BE2C (cell line): ENCODE results near the gene MROH8.
"Not testable (repeated sequence)": the region's sequence is repeated elsewhere in the genome, so short reads cannot be mapped to it uniquely, and the experiment has no call there.

Experiments
- DNase-seq: peaks from one replicate; pipeline ENCODE4 v3.0.0-alpha.2; 2020
- H3K27me3 ChIP-seq: fragments of 250-450 bp; sonication (Bioruptor Pico); 2 replicates; pipeline ENCODE4 v1.5.1; 2020; ENCODE audit warnings: mild to moderate bottlenecking
- H3K36me3 ChIP-seq: fragments of 250-450 bp; sonication (Bioruptor Pico); 2 replicates; pipeline ENCODE4 v1.5.1; 2020; ENCODE audit warnings: mild to moderate bottlenecking
- H3K4me1 ChIP-seq: fragments of 250-450 bp; sonication (Bioruptor Pico); 2 replicates; pipeline ENCODE4 v1.5.1; 2020
- H3K4me3 ChIP-seq: 2 replicates; pipeline ENCODE4 v1.5.1; 2011; ENCODE audit warnings: low read depth, low read length
- H3K9me3 ChIP-seq: fragments of 250-450 bp; sonication (Bioruptor Pico); 2 replicates; pipeline ENCODE4 v1.5.1; 2020
- TF ChIP-seq, protein P1 (sequence below): IDR thresholded peaks from 2 replicates; pipeline ENCODE4 v1.5.1; 2012; ENCODE audit warnings: mild to moderate bottlenecking, low read depth, low read length

The MROH8 gene

GRCh38 chr20:37154684-37155298 is 24.6 kb downstream of the MROH8 start:
- no peaks in the 10 kb centered on the region; the same call in 1 of the 2 replicates for H3K27me3 ChIP-seq
- no peaks in the 10 kb centered on the region for H3K4me1 ChIP-seq
- no peak overlapping the region for H3K4me3 ChIP-seq
- TF ChIP-seq, protein P1, sequence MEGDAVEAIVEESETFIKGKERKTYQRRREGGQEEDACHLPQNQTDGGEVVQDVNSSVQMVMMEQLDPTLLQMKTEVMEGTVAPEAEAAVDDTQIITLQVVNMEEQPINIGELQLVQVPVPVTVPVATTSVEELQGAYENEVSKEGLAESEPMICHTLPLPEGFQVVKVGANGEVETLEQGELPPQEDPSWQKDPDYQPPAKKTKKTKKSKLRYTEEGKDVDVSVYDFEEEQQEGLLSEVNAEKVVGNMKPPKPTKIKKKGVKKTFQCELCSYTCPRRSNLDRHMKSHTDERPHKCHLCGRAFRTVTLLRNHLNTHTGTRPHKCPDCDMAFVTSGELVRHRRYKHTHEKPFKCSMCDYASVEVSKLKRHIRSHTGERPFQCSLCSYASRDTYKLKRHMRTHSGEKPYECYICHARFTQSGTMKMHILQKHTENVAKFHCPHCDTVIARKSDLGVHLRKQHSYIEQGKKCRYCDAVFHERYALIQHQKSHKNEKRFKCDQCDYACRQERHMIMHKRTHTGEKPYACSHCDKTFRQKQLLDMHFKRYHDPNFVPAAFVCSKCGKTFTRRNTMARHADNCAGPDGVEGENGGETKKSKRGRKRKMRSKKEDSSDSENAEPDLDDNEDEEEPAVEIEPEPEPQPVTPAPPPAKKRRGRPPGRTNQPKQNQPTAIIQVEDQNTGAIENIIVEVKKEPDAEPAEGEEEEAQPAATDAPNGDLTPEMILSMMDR = no peak
- no peaks in the 10 kb centered on the region for H3K9me3 ChIP-seq
- DNase-seq = no peak
- H3K36me3 ChIP-seq = no peaks in the 10 kb centered on the region

DNA sequence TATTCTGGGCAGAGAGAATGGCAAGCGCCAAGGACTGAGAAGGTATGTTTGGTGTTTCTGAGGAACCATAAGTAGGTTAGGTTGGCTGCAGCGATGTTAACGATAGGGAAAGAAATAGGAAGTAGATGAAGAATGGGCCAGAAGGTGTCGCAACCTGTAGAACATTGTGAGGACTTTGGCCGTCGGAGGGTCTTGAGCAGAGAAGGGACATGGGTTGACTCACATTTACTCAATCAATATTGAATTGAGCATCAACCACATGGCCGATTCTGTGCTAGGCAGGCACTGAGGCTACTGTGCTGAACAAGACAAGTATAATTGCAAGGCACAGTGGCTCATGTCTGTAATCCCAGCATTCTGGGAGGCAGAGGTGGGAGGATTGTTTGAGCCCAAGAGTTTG is 27.1 kb downstream of the MROH8 start:
- H3K9me3 ChIP-seq = no peaks in the 10 kb centered on the region
- no peak for DNase-seq
- H3K4me3 ChIP-seq = no peak overlapping the region
- TF ChIP-seq, protein P1 = no peak
- no peaks in the 10 kb centered on the region for H3K36me3 ChIP-seq
- H3K4me1 ChIP-seq = no peaks in the 10 kb centered on the region
- no peaks in the 10 kb centered on the region; the same call in 1 of the 2 replicates for H3K27me3 ChIP-seq

DNA sequence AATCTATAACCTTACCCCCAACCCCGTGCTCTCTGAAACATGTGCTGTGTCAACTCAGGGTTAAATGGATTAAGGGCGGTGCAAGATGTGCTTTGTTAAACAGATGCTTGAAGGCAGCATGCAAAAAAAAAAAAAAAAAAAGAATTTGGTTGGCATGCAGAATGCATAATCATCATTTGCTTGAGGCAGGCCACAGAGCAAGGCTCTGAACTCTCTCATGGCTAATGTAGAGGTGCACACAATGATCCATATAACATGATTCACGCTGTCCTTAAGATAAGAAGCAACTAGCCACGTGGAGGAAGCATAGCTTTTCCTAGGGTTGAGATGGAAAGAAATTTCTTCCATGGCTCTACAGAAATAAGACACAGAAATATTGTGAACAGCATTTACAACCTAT is 27.8 kb downstream of the MROH8 start:
- no peaks in the 10 kb centered on the region for H3K4me1 ChIP-seq
- H3K9me3 ChIP-seq = no peaks in the 10 kb centered on the region
- no peaks in the 10 kb centered on the region; the same call in 1 of the 2 replicates for H3K27me3 ChIP-seq
- no peak for DNase-seq
- TF ChIP-seq, protein P1 = no peak
- H3K36me3 ChIP-seq = no peaks in the 10 kb centered on the region
- H3K4me3 ChIP-seq = no peak overlapping the region

DNA sequence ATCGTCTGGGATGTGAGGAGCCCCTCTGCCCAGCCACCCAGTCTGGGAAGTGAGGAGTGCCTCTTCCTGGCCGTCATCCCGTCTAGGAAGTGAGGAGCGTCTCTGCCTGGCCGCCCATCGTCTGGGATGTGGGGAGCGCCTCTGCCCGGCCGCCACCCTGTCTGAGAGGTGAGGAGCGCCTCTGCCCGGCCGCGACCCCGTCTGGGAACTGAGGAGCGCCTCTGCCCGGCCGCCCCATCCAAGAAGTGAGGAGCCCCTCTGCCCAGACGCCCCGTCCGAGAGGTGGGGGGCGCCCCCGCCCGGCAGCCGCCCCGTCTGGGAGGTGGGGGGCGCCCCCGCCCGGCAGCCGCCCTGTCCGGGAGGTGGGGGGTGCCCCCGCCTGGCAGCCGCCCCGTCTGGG is 28.5 kb downstream of the MROH8 start:
- not testable (repeated sequence) for H3K4me3 ChIP-seq, DNase-seq, H3K27me3 ChIP-seq, H3K36me3 ChIP-seq, H3K9me3 ChIP-seq, H3K4me1 ChIP-seq

GRCh38 chr20:37147250-37147649 is 32.1 kb downstream of the MROH8 start:
- Histone ChIP-seq H3K27me3 (no peaks in the 10 kb centered on the region), H3K4me1 (no peaks in the 10 kb centered on the region), H3K4me3 (no peak overlapping the region), H3K9me3 (no peaks in the 10 kb centered on the region), H3K36me3 (no peaks in the 10 kb centered on the region)
- DNase-seq = no peak
- TF ChIP-seq, protein P1 = no peak

GRCh38 chr20:37144856-37145404 is 34.4 kb downstream of the MROH8 start:
- TF ChIP-seq, protein P1 = no peak
- Histone ChIP-seq H3K9me3 (no peaks in the 10 kb centered on the region), H3K4me3 (no peak overlapping the region), H3K4me1 (no peaks in the 10 kb centered on the region), H3K27me3 (no peaks in the 10 kb centered on the region), H3K36me3 (no peaks in the 10 kb centered on the region)
- no peak for DNase-seq
